HL-60 (cell line): ENCODE measurements around the gene ZMYM5.

ENCODE experiments used
- CTCF ChIP-seq: IDR thresholded peaks from one replicate; pipeline ENCODE4 v1.5.1; 2011; ENCODE audit warnings: low read length, control low read depth, inconsistent platforms; ENCODE audit not compliant: insufficient read depth
- POLR2AphosphoS5 ChIP-seq: IDR thresholded peaks from 2 replicates; pipeline ENCODE4 v1.6.1; 2012; ENCODE audit warnings: low read depth

DNA sequence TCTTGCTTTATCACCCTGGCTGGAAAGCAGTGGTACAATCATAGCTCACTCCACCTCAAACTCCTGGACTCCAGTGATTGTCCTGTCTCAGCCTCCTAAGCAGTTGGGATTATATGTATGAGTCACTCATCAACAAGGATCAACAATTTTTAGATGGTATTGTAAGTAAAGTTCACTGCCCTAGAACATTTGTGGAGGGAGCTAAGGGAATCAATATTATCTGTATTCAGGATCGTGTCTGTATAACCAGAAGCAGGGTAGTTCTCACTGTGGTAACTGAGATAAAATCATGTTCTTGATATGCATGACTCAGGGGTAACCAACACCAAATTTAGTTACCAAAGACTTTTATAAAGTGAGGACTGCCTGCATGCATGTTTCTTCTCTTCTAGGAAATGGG, 27.0 kb downstream of the ZMYM5 start:
- TF ChIP-seq POLR2AphosphoS5 (no peak), CTCF (no peak)
